Mucosa of rectum (tissue), 2 donors: ENCODE results near the gene ATG101.

Experiments used
- H3K27ac ChIP-seq, 2 donors: one replicate each; pipeline ENCODE4 v1.7.0; 2013; ENCODE audit warnings: inconsistent platforms in 2 of 2, low read depth in 2 of 2, low read length in 2 of 2
- H3K27me3 ChIP-seq, 2 donors: one replicate each; pipeline ENCODE4 v1.7.0; 2013; ENCODE audit warnings: low read length in 2 of 2; ENCODE audit not compliant: control insufficient read depth in 2 of 2, insufficient read depth in 2 of 2
- H3K36me3 ChIP-seq, 2 donors: one replicate each; pipeline ENCODE4 v1.7.0; 2013; ENCODE audit warnings: low read length in 2 of 2; ENCODE audit not compliant: control insufficient read depth in 2 of 2, insufficient read depth in 2 of 2
- H3K4me1 ChIP-seq, 2 donors: one replicate each; pipeline ENCODE4 v1.7.0; 2013; ENCODE audit warnings: low read length in 2 of 2, mild to moderate bottlenecking in 1 of 2; ENCODE audit not compliant: control insufficient read depth in 2 of 2, insufficient read depth in 2 of 2
- H3K4me3 ChIP-seq, 2 donors: one replicate each; pipeline ENCODE4 v1.7.0; 2013; ENCODE audit warnings: low read length in 2 of 2
- H3K9ac ChIP-seq, 2 donors: one replicate each; pipeline ENCODE4 v1.7.0; 2013; ENCODE audit warnings: low read length in 2 of 2, low read depth in 1 of 2, mild to moderate bottlenecking in 1 of 2
- H3K9me3 ChIP-seq, 2 donors: one replicate each; pipeline ENCODE4 v1.7.0; 2013; ENCODE audit warnings: low read length in 2 of 2; ENCODE audit not compliant: control insufficient read depth in 2 of 2
- donor health status: healthy.
- donor health status: Normal muscosa, but diverticular disease.

ATG101 gene

DNA sequence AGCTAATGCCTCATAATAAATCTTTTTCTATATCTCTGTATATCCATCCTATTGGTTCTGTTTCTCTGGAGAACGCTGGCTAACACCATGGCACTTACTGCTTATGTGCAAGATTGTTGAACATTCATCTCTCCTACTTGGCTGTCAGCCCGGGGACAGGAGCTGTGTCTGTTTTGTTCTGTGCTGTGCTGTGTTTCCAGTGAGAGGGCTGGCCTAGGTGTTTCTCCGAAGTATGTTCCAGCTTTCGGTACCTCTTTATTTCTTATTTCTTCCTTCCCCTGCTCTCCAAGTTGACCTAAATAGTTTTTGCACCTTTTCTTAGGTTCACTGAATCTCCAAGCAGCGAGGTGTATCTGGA lies 37.4 kb upstream of the ATG101 start:
- H3K4me3 ChIP-seq: peak overlapping the region; percentile 41 to 52

DNA sequence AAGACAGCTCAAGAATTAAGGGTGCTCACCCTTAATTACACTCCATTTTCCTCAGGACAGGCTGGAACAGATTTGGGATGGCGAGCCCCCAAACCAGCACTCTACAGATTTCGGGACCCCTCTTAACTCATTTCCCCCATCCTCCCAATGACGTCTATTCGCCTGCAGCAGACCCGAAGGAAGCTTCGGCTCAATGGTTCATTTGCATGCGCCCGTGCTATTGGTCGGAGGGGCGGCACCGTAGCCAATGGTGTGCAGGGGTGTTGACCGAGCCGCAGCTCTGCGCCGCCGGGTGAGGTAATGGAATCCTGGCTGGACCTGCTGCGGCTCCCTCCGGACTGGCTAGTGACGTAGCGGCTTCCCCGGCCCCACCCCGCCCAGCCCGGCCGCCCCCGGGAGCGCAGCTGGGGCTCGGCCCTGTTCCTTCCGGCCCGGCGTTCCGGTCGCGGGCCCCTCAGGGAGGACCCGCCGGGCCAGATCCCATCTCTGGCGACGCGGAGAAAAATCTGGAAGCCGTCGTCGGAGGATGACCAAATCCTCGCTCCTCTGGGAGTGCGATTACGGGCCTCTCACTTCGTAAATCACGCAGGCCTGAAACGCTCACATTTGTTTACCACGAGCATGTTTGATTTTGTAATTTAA lies 36.9 kb upstream of the ATG101 start:
- Histone ChIP-seq H3K4me1 (peaks cover 30 to 31% of the 10 kb centered on the region in 2 donors), H3K9me3 (no peaks in the 10 kb centered on the region), H3K9ac (peak overlapping the region; percentile 80 to 83), H3K4me3 (peak overlapping the region; percentile 46 to 52), H3K27me3 (no peaks in the 10 kb centered on the region), H3K27ac (peak overlapping the region; percentile 78 to 87), H3K36me3 (no peaks in the 10 kb centered on the region)

More for the DNA sequence above, 37.4 kb upstream of the ATG101 start:
- H3K27ac ChIP-seq: peak overlapping the region; percentile 74 to 84
- no peaks in the 10 kb centered on the region for H3K36me3 ChIP-seq
- H3K4me1 ChIP-seq: peaks cover 27% of the 10 kb centered on the region in 2 donors
- peak overlapping the region; percentile 66 to 80 for H3K9ac ChIP-seq
- no peaks in the 10 kb centered on the region for H3K27me3 ChIP-seq
- no peaks in the 10 kb centered on the region for H3K9me3 ChIP-seq

DNA sequence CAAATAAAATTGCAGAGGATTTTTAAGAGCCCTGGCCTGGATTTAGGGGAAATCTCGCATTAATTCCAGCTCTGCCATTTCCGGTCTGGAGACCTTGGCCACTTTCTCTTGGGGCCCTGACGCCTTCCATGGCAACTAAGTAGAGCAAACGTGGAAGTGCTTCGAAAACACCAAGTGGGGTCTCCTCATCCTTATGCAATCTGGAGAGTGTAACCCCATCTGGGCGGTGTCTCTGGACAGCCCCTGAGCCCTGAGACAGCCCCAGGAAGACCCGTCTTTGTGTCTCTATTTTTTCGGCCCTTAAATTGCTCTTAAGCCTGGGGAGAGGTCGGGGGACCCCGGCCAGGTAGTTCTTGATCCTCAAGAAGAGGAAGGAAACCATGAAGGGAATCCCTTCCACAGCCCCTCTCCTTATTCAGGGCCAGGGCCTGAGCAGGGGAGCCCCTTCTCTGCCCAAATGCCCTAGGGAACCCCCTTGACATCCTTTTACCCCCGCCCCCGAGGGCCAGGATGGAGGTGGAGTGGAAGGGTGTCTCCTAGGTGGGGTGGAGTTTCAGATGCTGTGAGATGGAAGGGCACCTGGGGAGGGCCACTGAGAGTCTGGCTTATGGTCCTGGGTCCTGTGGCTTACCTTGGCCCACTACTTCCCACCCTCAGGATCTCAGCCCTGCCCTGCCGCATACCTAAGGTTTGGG lies 36.2 kb upstream of the ATG101 start:
- H3K27me3 ChIP-seq: no peaks in the 10 kb centered on the region
- H3K27ac ChIP-seq: peak overlapping the region; percentile 78 to 87
- H3K9me3 ChIP-seq: no peaks in the 10 kb centered on the region
- peak overlapping the region; percentile 77 to 83 for H3K9ac ChIP-seq
- H3K36me3 ChIP-seq: no peaks in the 10 kb centered on the region
- peaks cover 30 to 31% of the 10 kb centered on the region in 2 donors for H3K4me1 ChIP-seq
- H3K4me3 ChIP-seq: peak overlapping the region; percentile 46 to 51

DNA sequence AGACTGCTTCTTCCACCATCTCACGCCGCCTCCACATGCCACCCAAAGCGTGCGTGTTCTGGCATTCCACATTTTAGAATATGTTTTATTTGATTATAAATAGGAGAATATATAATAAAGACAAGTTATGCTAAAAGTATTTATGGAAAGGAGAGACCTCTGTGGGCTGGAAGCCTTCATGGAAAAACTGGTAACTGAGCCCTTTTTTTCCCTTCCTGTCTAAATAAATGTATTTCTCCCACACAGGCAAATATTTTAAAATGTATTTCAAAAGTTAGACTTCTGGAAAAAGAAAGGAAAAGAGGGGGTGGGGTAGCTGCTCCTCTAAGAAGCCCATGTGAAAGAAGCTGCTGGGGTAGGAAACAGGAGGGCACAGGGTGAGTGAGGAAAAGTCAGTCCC lies 34.6 kb upstream of the ATG101 start:
- Histone ChIP-seq H3K4me1 (peaks cover 30 to 31% of the 10 kb centered on the region in 2 donors), H3K27ac (no peak overlapping the region)

DNA sequence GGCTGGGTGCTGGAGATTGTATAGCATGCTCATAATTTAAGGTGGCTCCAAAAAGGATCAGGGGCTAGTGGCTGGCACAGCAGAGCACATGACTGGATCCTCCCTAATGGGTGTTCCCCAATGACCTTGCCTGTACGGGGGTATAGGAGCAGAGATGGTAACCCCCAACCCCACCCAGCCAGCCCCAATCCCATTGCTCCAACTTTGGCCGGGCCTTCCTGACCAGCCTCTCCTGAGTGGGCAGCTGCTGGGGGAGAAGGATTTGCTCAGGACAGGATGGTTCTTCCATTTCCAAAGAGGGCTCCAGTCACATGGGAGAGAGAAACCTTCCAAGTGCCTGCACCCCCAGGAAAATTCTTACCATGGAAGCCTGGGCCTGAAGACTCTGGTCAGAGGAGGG lies 33.9 kb upstream of the ATG101 start:
- H3K27ac ChIP-seq: peak overlapping the region; percentile 75 to 76

More for the DNA sequence above, 34.6 kb upstream of the ATG101 start:
- Histone ChIP-seq H3K36me3 (no peaks in the 10 kb centered on the region), H3K9me3 (no peaks in the 10 kb centered on the region), H3K9ac (no peak overlapping the region), H3K27me3 (no peaks in the 10 kb centered on the region), H3K4me3 (no peak overlapping the region)

DNA sequence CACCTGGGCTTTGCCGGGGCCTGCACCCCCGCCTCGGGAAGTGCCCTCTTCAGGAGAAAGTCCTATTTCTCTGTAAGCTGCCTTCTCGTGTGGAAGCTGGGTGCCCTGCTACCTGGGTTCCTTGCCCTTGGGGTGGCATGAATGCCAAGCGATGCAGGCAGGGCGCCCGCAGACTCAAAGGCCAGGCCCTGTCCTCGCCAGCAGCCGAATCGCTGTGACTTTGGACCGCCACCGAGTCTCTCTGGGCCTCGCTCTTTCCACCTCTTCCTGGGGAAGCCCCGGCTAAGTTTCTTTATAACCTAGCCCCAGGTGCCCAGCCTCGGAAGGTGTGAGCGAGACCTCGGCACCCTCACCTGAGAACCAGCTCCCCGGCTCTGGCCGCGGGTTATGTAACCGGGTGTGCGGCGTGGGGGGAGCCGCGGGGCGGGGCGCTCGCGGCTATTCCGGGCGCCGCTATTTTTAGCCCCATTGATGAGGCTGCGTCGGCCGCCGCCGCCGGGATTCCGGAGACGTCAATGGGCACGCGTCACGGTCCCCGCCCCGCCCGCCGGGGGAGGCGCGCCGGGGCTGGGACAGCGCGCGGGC lies 33.1 kb upstream of the ATG101 start:
- no peaks in the 10 kb centered on the region for H3K36me3 ChIP-seq
- H3K9ac ChIP-seq: peak overlapping the region; percentile 73 to 74
- no peaks in the 10 kb centered on the region for H3K9me3 ChIP-seq
- no peaks in the 10 kb centered on the region for H3K27me3 ChIP-seq
- H3K4me3 ChIP-seq: peak overlapping the region; percentile 32 to 51
- peak overlapping the region; percentile 75 to 76 for H3K27ac ChIP-seq
- H3K4me1 ChIP-seq: peaks cover 30 to 31% of the 10 kb centered on the region in 2 donors

More for the DNA sequence above, 33.9 kb upstream of the ATG101 start:
- Histone ChIP-seq H3K36me3 (no peaks in the 10 kb centered on the region), H3K27me3 (no peaks in the 10 kb centered on the region), H3K4me1 (peaks cover 30 to 31% of the 10 kb centered on the region in 2 donors), H3K9me3 (no peaks in the 10 kb centered on the region), H3K9ac (peak overlapping the region in 1 of 2 donors; percentile 73), H3K4me3 (no peak overlapping the region)

DNA sequence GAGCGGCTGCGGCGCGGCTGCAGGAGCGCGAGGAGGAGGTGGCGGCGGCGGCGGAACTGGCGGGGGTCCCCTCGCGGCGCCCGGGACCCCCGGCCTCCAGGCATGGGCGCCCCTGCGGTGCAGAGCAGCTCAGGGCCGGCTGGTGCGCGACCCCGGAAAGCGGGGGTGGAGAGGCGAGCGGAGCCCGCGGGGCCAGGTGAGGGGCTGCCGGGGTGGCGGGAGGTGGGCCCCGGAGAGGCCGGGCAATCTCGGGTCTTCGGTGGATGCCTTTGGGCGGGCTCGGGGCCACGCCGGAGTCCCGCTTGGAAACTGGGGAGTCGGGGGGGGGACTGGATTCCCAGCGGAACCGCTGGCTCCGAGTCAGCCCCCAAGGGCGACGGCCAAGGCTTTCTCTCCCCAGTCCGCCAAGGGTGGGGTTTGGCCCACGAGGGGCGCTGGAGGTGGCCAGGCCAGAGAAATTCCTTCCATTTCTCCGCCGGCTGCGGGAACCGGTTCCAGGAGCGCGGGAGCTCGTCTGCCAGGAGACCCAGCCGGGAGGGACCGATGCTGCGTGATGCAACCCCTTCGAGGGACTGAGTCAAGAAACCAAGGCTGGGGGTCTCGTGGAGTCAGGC lies 32.4 kb upstream of the ATG101 start:
- H3K36me3 ChIP-seq: no peaks in the 10 kb centered on the region
- peaks cover 26% of the 10 kb centered on the region in 2 donors for H3K4me1 ChIP-seq
- H3K4me3 ChIP-seq: peak overlapping the region; percentile 56 to 65
- no peaks in the 10 kb centered on the region for H3K27me3 ChIP-seq
- H3K9ac ChIP-seq: peak overlapping the region; percentile 65 to 80
- no peaks in the 10 kb centered on the region for H3K9me3 ChIP-seq
- peak overlapping the region; percentile 47 to 58 for H3K27ac ChIP-seq

DNA sequence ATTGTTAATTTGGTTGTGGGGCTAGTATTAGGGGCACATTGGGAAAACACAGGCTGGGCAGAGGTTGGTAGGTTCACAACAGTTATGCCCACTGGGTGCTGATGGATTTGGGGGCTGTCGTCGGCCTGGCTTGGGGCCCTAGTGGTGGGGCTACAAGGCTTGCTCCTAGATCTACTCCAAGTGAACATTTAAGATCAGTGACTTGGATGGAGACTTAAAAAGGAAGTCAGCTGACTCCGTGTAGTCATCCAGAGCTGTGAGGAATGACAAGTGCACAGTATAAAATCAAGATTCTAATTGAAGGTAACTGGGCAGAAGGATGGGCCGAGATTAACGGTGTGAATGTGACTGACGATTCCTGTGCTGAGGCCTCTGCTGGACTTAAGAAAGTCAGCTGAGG lies 31.3 kb upstream of the ATG101 start:
- no peak overlapping the region for H3K9ac ChIP-seq
- H3K4me1 ChIP-seq: peaks cover 17 to 18% of the 10 kb centered on the region in 2 donors
- H3K27ac ChIP-seq: no peak overlapping the region
- no peak overlapping the region for H3K4me3 ChIP-seq
- H3K27me3 ChIP-seq: no peaks in the 10 kb centered on the region
- no peaks in the 10 kb centered on the region for H3K9me3 ChIP-seq
- H3K36me3 ChIP-seq: no peaks in the 10 kb centered on the region

DNA sequence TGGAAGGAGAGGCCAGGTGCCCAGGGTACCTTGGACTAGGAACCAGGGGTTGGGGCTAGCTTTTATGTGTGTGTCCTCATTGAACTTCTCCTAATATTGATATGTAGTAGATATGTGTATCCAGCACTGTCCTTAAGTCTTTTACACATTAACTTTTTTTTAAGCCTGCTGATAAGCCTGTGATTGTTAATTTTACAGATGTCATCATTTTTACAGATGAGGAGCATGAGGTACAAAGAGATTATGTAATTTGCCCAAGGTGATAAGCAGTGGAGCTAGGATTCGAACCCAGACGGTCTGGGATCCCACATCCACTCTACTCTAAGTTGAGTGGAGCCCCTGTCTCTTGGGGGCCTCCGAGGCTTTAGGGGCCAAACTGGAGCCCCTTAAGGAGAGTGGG lies 28.7 kb upstream of the ATG101 start:
- Histone ChIP-seq H3K4me3 (no peak overlapping the region), H3K4me1 (peaks cover 21 to 25% of the 10 kb centered on the region in 2 donors), H3K36me3 (no peaks in the 10 kb centered on the region), H3K27ac (no peak overlapping the region), H3K27me3 (no peaks in the 10 kb centered on the region), H3K9me3 (no peaks in the 10 kb centered on the region), H3K9ac (no peak overlapping the region)

DNA sequence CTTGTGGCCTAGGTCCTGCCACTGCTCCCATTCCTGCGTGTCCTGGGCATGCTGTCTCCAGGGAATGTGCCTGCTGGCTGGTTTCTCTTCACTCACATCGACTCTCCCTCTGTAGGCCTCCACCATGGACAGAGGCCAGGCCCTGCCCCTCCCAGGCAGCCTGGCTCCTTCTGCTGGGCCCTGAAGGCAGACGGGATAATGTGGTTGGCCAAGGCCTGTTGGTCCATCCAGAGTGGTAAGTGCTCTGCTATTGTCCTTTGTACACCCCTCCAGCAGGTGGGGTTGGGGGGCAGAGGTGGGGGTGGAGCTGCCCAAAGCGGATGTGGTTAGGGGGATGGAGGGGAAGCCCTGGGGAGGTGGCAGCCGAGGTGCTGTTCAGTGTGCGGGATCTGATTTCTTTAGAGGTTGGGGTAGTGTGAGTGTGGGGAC lies 28.1 kb upstream of the ATG101 start:
- Histone ChIP-seq H3K27ac (no peak overlapping the region), H3K4me3 (no peak overlapping the region), H3K9me3 (no peaks in the 10 kb centered on the region), H3K4me1 (peaks cover 18 to 22% of the 10 kb centered on the region in 2 donors), H3K36me3 (no peaks in the 10 kb centered on the region), H3K27me3 (no peaks in the 10 kb centered on the region), H3K9ac (no peak overlapping the region)
